HG03025 (cell line): ENCODE results near the gene FAM20A.

Source experiments
- ATAC-seq: cut with Tn5 transposase; IDR thresholded peaks from one replicate; pipeline ENCODE4 v1.9.1; 2021; ENCODE audit warnings: mild to moderate bottlenecking, moderate library complexity; ENCODE audit not compliant: unreplicated experiment, low FRiP score

Gene FAM20A

DNA sequence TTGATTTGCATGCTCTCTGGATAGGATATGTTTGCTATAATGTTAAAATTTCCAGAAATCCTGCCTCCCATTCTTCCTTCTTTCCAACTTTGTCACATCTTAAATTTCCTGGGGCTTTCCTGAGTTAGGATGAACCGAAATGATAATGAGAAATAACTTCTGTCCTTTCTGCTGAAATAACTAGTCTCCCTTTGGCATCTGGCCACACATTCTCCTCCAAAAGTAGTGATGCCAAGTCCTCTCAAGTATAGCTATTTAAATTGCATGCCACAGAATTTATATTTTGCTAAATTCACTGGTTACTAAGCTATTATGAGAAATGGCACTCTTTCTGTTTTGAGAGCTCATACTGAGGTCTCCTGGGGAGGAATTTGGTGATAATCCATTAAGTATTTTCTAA, 30.6 kb downstream of the FAM20A start:
- ATAC-seq, result no peak

- ATAC-seq, result no peak
Measured at GRCh38 chr17:68569346-68569745, 31.8 kb downstream of the FAM20A start.

- no peak for ATAC-seq
Measured at GRCh38 chr17:68568581-68568980, 32.6 kb downstream of the FAM20A start.

DNA sequence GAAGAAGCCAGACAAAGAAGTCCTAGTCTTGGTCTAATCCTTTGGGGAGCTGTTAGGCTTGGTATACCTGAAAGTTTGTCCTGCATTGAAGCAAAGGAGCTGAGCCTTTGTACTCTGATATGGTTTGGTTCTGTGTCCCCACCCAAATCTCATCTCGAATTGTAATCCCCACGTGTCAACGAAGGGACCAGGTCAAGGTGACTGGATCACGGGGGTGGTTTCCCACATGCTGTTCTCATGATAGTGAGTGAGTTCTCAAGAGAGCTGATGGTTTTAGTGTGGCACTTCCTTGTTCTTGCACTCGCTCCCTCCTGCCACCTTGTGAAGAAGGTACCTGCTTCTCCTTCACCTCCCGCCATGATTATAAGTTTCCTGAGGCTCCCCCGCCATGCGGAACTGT, 33.6 kb downstream of the FAM20A start:
- no peak for ATAC-seq

GRCh38 chr17:68567035-68567434, 34.1 kb downstream of the FAM20A start:
- no peak for ATAC-seq

GRCh38 chr17:68566442-68566738, 34.8 kb downstream of the FAM20A start:
- ATAC-seq, result no peak

GRCh38 chr17:68565661-68566441, 35.3 kb downstream of the FAM20A start:
- ATAC-seq, result no peak

GRCh38 chr17:68564415-68565111, 36.6 kb downstream of the FAM20A start:
- ATAC-seq, result no peak

- no peak for ATAC-seq
Measured at GRCh38 chr17:68562736-68563135, 38.4 kb downstream of the FAM20A start.

DNA sequence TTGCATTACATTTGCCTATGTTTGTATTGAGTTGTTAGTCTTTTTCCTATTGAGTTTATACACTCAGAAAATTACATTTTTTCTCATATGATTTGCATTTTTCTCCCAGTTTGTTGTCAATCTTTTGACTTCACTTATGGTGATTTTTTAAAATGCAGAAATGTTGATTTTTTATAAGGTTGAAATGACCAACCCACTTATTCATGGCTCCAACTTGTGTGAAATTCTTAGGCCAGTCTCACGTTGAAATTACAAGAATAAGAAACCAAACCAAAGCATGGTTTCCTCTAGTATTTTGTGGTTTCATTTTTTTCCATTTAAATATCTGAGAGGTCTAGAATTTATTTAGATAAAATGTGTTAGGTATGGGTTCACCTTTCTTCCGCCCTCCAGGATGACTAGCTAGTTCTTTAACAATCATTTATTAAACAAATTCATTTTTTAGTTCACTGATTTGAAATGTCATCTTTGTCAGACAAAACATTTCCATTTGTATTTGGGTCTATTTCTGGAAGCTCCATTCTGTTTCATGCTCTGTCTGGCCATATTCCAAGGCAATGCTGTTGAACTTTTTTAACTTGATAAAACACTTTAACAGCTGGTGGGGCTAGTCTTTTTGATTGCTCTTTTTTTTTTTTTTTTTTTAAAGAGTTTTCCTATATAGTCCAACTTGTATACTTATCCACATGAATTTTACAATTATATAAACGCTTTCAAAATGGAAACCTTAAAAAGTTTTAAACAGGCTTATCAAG, 40.0 kb downstream of the FAM20A start:
- ATAC-seq, result no peak

- ATAC-seq, result no peak
Measured at GRCh38 chr17:68559316-68559715, 41.9 kb downstream of the FAM20A start.

DNA sequence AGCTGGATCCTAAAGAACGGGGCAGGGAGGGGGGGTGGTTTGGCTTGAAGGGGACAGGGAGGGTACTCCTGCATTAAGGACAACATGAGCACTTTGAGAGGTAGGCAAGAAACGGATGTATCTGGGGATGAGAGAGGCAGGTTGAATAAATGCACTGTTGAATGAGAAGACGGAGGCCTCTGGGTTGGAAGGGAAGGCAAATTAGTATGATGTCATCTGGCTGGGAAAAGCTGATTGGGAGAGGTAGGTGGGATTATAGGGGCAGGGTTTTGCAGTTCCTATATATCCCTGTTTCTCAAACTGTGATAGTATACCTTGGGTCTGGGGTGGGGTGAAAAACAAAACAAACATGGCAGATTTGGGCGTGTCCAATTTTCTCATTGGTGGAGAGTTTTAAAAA, 44.6 kb downstream of the FAM20A start:
- ATAC-seq, result no peak

- ATAC-seq, result no peak
Measured at GRCh38 chr17:68544111-68544915, 56.9 kb downstream of the FAM20A start.

GRCh38 chr17:68542698-68543463, 58.3 kb downstream of the FAM20A start:
- no peak for ATAC-seq

- ATAC-seq, result no peak
Measured at GRCh38 chr17:68541816-68542215, 59.4 kb downstream of the FAM20A start.

GRCh38 chr17:68540981-68541380, 60.2 kb downstream of the FAM20A start:
- no peak for ATAC-seq

- no peak for ATAC-seq
Measured at GRCh38 chr17:68539548-68540467, 61.4 kb downstream of the FAM20A start.

- no peak for ATAC-seq
Measured at GRCh38 chr17:68535922-68536321, 65.2 kb downstream of the FAM20A start.

DNA sequence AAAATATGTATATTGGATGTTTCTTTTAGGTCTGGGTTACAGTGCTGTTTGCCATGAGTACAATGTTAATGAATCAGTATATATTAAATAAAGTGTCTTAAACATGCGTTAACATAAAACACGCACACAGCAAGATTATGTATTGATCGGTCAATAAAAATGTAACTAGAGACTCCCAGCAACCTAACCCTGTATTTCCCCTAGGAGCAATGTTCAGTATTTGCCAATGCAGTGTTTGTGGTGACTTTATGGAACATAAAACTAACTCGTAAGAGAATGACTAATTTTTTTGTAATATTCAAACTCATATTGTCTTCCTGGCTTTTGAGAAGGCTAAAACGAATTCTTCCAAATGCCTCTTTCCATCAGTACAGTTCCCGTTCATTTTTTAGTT, 66.5 kb downstream of the FAM20A start:
- ATAC-seq, result no peak
